ENCODE results near the gene SIL1. TPM values are rescaled to one million over a fixed set of nuclear protein-coding genes. Genes with fewer than 3 reads are reported as not detected.

The SIL1 gene
- polyA plus RNA-seq, 3 donors: 25.4 to 35.1 (median 27.9) TPM

DNA sequence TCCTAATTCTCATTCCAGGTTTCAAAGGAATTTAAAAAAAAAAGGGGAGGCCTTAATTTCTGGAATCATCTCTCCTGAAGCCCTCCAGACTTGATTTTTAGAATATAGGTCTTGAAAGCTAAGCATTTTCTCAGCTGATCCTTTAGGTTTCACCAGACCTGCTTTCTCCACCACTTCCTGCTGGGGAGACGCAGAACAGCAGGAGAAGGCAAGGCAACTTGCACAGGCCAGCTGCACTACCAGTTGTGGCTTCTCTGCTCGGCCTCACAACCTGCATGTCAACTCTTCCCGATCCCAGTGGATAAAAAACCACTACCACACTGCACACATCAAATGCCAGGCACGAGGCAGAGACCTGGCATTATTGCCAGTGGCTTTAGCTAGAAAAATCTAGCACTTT lies 119.8 kb downstream of the SIL1 start:
- no peak overlapping the region for H3K9ac ChIP-seq (ENCODE audit: insufficient read depth, low read length, poor library complexity, severe bottlenecking)
- H3K27ac ChIP-seq (ENCODE audit: low read depth in 1 of 2, low read length in 2 of 2): no peak overlapping the region
- intact Hi-C loops (cut with micrococcal nuclease): no loop called here
- H3K27me3 Mint-ChIP-seq (ENCODE audit: low read depth in 3 of 3): no peaks in the 10 kb centered on the region
- no peaks in the 10 kb centered on the region for H3K9me3 Mint-ChIP-seq
- H3K27me3 ChIP-seq (ENCODE audit: control insufficient read depth in 2 of 2, insufficient read depth in 2 of 2, low read length in 2 of 2): no peaks in the 10 kb centered on the region
- H3K27ac Mint-ChIP-seq: peak overlapping the region in 3 of 7 donors; percentile 2 to 58 (median 11)
- no peaks in the 10 kb centered on the region for H3K79me2 ChIP-seq (ENCODE audit: insufficient read depth, low read length)
- DNase-seq: no peak
- peaks cover 0 to 3% of the 10 kb centered on the region in 2 donors for H3K36me3 Mint-ChIP-seq
- no peaks in the 10 kb centered on the region for H4K20me1 ChIP-seq (ENCODE audit: insufficient read depth, low read length)
- 3% methylated on average over 4 of the region's 4 CpGs for WGBS (ENCODE audit: insufficient coverage)
- H3K9me3 ChIP-seq (replicated peaks in 1 of 2; ENCODE audit: control insufficient read depth in 1 of 2, insufficient read depth in 1 of 2, low read length in 2 of 2): no peaks in the 10 kb centered on the region
- H3K4me3 ChIP-seq (replicated peaks in 1 of 3; ENCODE audit: low read depth in 2 of 3, low read length in 3 of 3): no peak overlapping the region
- peaks cover 31% of the 10 kb centered on the region for H3K4me1 Mint-ChIP-seq
- TF ChIP-seq, protein P1, sequence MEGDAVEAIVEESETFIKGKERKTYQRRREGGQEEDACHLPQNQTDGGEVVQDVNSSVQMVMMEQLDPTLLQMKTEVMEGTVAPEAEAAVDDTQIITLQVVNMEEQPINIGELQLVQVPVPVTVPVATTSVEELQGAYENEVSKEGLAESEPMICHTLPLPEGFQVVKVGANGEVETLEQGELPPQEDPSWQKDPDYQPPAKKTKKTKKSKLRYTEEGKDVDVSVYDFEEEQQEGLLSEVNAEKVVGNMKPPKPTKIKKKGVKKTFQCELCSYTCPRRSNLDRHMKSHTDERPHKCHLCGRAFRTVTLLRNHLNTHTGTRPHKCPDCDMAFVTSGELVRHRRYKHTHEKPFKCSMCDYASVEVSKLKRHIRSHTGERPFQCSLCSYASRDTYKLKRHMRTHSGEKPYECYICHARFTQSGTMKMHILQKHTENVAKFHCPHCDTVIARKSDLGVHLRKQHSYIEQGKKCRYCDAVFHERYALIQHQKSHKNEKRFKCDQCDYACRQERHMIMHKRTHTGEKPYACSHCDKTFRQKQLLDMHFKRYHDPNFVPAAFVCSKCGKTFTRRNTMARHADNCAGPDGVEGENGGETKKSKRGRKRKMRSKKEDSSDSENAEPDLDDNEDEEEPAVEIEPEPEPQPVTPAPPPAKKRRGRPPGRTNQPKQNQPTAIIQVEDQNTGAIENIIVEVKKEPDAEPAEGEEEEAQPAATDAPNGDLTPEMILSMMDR (IDR thresholded peaks at IDR 0.05): peak; percentile 5
- H3K4me1 ChIP-seq (ENCODE audit: control insufficient read depth in 1 of 2, insufficient read depth in 2 of 2, low read length in 2 of 2): peaks cover 18 to 23% of the 10 kb centered on the region in 2 donors
- H3K36me3 ChIP-seq (replicated peaks in 1 of 2; ENCODE audit: control insufficient read depth in 1 of 2, insufficient read depth in 2 of 2, low read length in 2 of 2): no peaks in the 10 kb centered on the region
- no peak overlapping the region for H3K4me2 ChIP-seq (replicated peaks; ENCODE audit: extremely low read depth, low read length, poor library complexity, severe bottlenecking)
- no peak overlapping the region for H2AFZ ChIP-seq (ENCODE audit: insufficient read depth, low read depth, low read length, poor library complexity, severe bottlenecking)
- H3K4me3 Mint-ChIP-seq: no peak overlapping the region

DNA sequence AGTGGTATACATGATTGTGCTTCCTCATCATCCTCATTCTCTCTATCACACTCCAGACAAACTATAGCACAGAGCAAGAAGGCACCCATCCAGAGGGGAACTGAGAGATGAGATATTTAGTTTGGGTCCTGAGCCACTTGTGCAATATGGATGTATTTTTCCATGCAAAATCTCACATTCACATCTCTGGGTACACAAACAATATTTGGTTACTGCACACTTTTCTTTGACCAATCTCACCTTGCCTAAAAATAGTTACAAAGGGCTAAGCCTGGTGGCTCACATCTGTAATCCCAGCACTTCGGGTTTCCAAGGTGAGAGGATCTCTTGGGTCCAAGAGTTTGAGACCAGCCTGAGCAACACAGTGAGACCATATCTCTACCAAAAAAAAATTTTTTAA lies 120.3 kb downstream of the SIL1 start:
- no peaks in the 10 kb centered on the region for H3K9me3 Mint-ChIP-seq
- WGBS (ENCODE audit: insufficient coverage): no CpG with 5 or more reads among the region's 1 CpG
- no peak overlapping the region for H3K4me3 Mint-ChIP-seq
- no peak overlapping the region for H3K4me3 ChIP-seq (replicated peaks in 1 of 3; ENCODE audit: low read depth in 2 of 3, low read length in 3 of 3)
- H3K4me2 ChIP-seq (replicated peaks; ENCODE audit: extremely low read depth, low read length, poor library complexity, severe bottlenecking): no peak overlapping the region
- H3K27ac ChIP-seq (ENCODE audit: low read depth in 1 of 2, low read length in 2 of 2): no peak overlapping the region
- H4K20me1 ChIP-seq (ENCODE audit: insufficient read depth, low read length): no peaks in the 10 kb centered on the region
- no peaks in the 10 kb centered on the region for H3K9me3 ChIP-seq (replicated peaks in 1 of 2; ENCODE audit: control insufficient read depth in 1 of 2, insufficient read depth in 1 of 2, low read length in 2 of 2)
- no peaks in the 10 kb centered on the region for H3K27me3 ChIP-seq (ENCODE audit: control insufficient read depth in 2 of 2, insufficient read depth in 2 of 2, low read length in 2 of 2)
- TF ChIP-seq, protein P1 (IDR thresholded peaks at IDR 0.05): no peak
- no peak overlapping the region for H2AFZ ChIP-seq (ENCODE audit: insufficient read depth, low read depth, low read length, poor library complexity, severe bottlenecking)
- H3K27me3 Mint-ChIP-seq (ENCODE audit: low read depth in 3 of 3): no peaks in the 10 kb centered on the region
- peaks cover 31% of the 10 kb centered on the region for H3K4me1 Mint-ChIP-seq
- intact Hi-C loops (cut with micrococcal nuclease): no loop called here
- H3K4me1 ChIP-seq (ENCODE audit: control insufficient read depth in 1 of 2, insufficient read depth in 2 of 2, low read length in 2 of 2): peaks cover 18 to 23% of the 10 kb centered on the region in 2 donors
- no peak overlapping the region for H3K9ac ChIP-seq (ENCODE audit: insufficient read depth, low read length, poor library complexity, severe bottlenecking)
- no peaks in the 10 kb centered on the region for H3K79me2 ChIP-seq (ENCODE audit: insufficient read depth, low read length)
- DNase-seq: no peak
- H3K36me3 ChIP-seq (replicated peaks in 1 of 2; ENCODE audit: control insufficient read depth in 1 of 2, insufficient read depth in 2 of 2, low read length in 2 of 2): no peaks in the 10 kb centered on the region
- peak overlapping the region in 1 of 7 donors; percentile 11 for H3K27ac Mint-ChIP-seq
- peaks cover 0 to 4% of the 10 kb centered on the region in 2 donors for H3K36me3 Mint-ChIP-seq

All from CD14-positive monocyte (primary cell).